ENCODE results near the gene TMEM240. TPM values are rescaled to one million over a fixed set of nuclear protein-coding genes. Genes with fewer than 3 reads are reported as not detected.

TMEM240 gene
- total RNA-seq (0.66 and 1.8 TPM in 2 replicates), polyA plus RNA-seq (0.28 and 0.40 TPM in 2 replicates), polyA minus RNA-seq (not detected in 2 replicates)
- total RNA-seq (2013) = 0.16 TPM

DNA sequence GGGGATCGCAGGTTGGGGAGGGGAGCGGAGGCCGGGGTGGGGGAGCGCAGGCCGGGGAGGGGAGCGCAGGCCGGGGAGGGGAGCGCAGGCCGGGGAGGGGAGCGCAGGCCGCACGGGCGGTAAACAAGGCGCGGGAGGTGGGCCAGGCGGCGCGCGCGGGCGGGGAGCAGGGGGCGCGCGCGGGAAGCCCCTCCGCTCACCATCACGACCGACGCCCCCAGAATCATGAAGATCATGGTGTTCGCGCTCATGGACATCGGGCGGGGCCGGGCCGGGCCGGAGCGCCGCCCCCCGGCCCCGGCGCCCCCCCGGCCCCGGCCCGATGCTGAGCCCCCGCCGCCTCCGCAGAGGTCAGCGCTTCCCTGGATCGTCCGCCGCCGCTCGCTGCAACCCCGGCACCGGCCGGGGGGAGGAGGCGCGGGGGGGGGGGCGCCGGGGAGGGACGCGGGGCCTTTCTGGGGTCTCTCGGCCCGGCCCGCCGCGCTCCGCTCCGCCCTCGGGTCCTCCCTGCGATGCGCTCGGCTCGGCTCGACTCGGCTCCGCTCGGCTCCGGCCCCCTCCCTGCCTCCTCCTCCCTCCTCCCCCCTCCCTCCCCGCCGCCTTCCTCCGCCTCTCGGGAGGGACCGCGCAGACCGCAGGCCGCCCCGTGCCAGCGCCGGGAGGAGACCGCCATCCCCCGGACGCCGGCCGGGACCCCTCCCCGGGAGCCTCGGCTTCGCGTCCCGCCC lies at the start of gene TMEM240:
Gene TMEM240 (minus strand): TSS at position 535 of the 728 bp plus-strand sequence. CDS start 278 bp downstream, at position 257.
- Mint-ChIP-seq H3K27me3 (peaks cover 3% of the 10 kb centered on the region), H3K9me3 (ENCODE audit: insufficient read depth) (no peaks in the 10 kb centered on the region), H3K27ac (peak within 1 kb of the TSS; percentile 26), H3K4me3 (peak within 1 kb of the TSS; percentile 78), H3K4me1 (peaks cover 7% of the 10 kb centered on the region)
- intact Hi-C loops (cut with micrococcal nuclease) = no loop called here
- ATAC-seq (ENCODE audit: low read depth) = peak; percentile 65
- DNase-seq = no peak
- H3K27ac ChIP-seq (ENCODE audit: low read length in 2 of 2) = no peak within 1 kb of the TSS
- peaks cover 42% of the 10 kb centered on the region for H3K79me2 ChIP-seq (ENCODE audit: control insufficient read depth, insufficient read depth, low read length)
- H3K4me2 ChIP-seq (replicated peaks; ENCODE audit: low read depth, low read length, poor library complexity, severe bottlenecking) = peak within 1 kb of the TSS; percentile 84
- TF ChIP-seq EZH2 (IDR thresholded peaks at IDR 0.05; ENCODE audit: borderline replicate concordance, insufficient read depth, low read depth, low read length, poor library complexity, severe bottlenecking) = no peak
- TF ChIP-seq, protein P1, sequence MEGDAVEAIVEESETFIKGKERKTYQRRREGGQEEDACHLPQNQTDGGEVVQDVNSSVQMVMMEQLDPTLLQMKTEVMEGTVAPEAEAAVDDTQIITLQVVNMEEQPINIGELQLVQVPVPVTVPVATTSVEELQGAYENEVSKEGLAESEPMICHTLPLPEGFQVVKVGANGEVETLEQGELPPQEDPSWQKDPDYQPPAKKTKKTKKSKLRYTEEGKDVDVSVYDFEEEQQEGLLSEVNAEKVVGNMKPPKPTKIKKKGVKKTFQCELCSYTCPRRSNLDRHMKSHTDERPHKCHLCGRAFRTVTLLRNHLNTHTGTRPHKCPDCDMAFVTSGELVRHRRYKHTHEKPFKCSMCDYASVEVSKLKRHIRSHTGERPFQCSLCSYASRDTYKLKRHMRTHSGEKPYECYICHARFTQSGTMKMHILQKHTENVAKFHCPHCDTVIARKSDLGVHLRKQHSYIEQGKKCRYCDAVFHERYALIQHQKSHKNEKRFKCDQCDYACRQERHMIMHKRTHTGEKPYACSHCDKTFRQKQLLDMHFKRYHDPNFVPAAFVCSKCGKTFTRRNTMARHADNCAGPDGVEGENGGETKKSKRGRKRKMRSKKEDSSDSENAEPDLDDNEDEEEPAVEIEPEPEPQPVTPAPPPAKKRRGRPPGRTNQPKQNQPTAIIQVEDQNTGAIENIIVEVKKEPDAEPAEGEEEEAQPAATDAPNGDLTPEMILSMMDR (IDR thresholded peaks at IDR 0.05) = no peak
- peaks cover 0 to 7% (median 1%) of the 10 kb centered on the region in 4 experiments for H3K27me3 ChIP-seq (replicated peaks in 1 of 4; ENCODE audit: control extremely low read depth in 1 of 4, control insufficient read depth in 3 of 4, insufficient read depth in 4 of 4, low read length in 3 of 4)
- no peak within 1 kb of the TSS for H2AFZ ChIP-seq (ENCODE audit: insufficient read depth, low read depth, low read length, poor library complexity, severe bottlenecking)
- ChIA-PET POLR2A (no interaction called here), CTCF (interaction anchor here (1.2 kb wide), 1 partner anchor 366 kb away, joined by 3 read pairs; no protein-coding TSS in a partner anchor)
- peaks cover 0 to 20% of the 10 kb centered on the region in 2 experiments for H3K36me3 ChIP-seq (replicated peaks in 1 of 2; ENCODE audit: control extremely low read depth in 1 of 2, control insufficient read depth in 1 of 2, extremely low read depth in 1 of 2, insufficient read depth in 2 of 2, low read length in 1 of 2)
- H3K9ac ChIP-seq (ENCODE audit: low read length) = peak within 1 kb of the TSS; percentile 45
- no peaks in the 10 kb centered on the region for H3K9me3 ChIP-seq (ENCODE audit: control extremely low read depth in 1 of 3, control insufficient read depth in 2 of 3, insufficient read depth in 1 of 3, low read length in 2 of 3)
- peak within 1 kb of the TSS in 4 of 5 experiments; percentile 13 to 46 (median 36) for H3K4me3 ChIP-seq (ENCODE audit: control extremely low read depth in 1 of 5, extremely low read depth in 1 of 5, insufficient read depth in 1 of 5, low read depth in 2 of 5, low read length in 4 of 5)
- 2% methylated on average over 79 of the region's 100 CpGs for WGBS (ENCODE audit: insufficient coverage)
- peaks cover 22% of the 10 kb centered on the region for H4K20me1 ChIP-seq (ENCODE audit: control insufficient read depth, insufficient read depth, low read length, poor library complexity, severe bottlenecking)
- H3K4me1 ChIP-seq (ENCODE audit: control insufficient read depth in 2 of 2, insufficient read depth in 2 of 2, low read length in 2 of 2) = peaks cover 6 to 11% of the 10 kb centered on the region in 2 donors

DNA sequence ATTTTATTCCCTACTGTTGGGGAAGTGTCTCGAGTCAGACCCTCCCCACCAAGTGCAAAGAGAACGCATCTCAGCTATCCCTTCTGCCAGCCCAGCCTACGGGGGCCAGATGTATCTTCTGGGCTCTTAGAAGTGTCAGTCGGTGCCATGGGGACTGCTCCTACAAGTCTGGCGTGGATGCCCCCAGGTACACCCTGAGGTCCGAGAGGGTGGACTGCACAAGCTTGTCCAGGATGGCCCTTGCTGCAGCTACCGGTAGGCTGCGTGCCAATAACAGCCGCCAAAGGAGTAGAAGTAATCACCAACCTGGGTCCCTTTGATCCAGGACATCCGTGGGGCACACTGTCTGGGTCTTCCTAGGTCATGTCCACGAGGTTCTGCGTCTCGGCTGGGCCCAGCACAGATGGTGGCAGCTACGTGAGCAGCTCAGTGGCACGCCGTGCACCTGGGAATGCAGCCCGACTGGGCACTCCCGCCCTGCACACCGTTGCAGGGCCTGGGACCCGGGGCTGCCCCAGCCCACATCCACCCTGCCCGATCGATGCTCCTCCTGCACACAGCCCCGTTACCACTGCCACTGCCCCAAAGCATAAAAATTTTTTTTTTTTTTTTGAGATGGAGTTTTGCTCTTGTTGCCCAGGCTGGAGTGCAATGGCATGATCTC lies 43.1 kb upstream of the TMEM240 start:
- no peaks in the 10 kb centered on the region for H3K9me3 ChIP-seq (ENCODE audit: control extremely low read depth in 1 of 3, control insufficient read depth in 2 of 3, insufficient read depth in 1 of 3, low read length in 2 of 3)
- no peak overlapping the region for H3K27ac Mint-ChIP-seq
- no peaks in the 10 kb centered on the region for H3K9me3 Mint-ChIP-seq (ENCODE audit: insufficient read depth)
- peaks cover 0 to 16% (median 3%) of the 10 kb centered on the region in 4 experiments for H3K27me3 ChIP-seq (replicated peaks in 1 of 4; ENCODE audit: control extremely low read depth in 1 of 4, control insufficient read depth in 3 of 4, insufficient read depth in 4 of 4, low read length in 3 of 4)
- no peaks in the 10 kb centered on the region for H3K79me2 ChIP-seq (ENCODE audit: control insufficient read depth, insufficient read depth, low read length)
- peaks cover 18% of the 10 kb centered on the region for H3K27me3 Mint-ChIP-seq
- no peak overlapping the region for H3K4me3 Mint-ChIP-seq
- H3K4me2 ChIP-seq (replicated peaks; ENCODE audit: low read depth, low read length, poor library complexity, severe bottlenecking) = no peak overlapping the region
- 89% methylated on average over 18 of the region's 23 CpGs for WGBS (ENCODE audit: insufficient coverage)
- no peaks in the 10 kb centered on the region for H3K4me1 ChIP-seq (ENCODE audit: control insufficient read depth in 2 of 2, insufficient read depth in 2 of 2, low read length in 2 of 2)
- H2AFZ ChIP-seq (ENCODE audit: insufficient read depth, low read depth, low read length, poor library complexity, severe bottlenecking) = no peak overlapping the region
- no peak for TF ChIP-seq EZH2 (IDR thresholded peaks at IDR 0.05; ENCODE audit: borderline replicate concordance, insufficient read depth, low read depth, low read length, poor library complexity, severe bottlenecking)
- TF ChIP-seq, protein P1 (IDR thresholded peaks at IDR 0.05) = no peak
- H4K20me1 ChIP-seq (ENCODE audit: control insufficient read depth, insufficient read depth, low read length, poor library complexity, severe bottlenecking) = no peaks in the 10 kb centered on the region
- no peaks in the 10 kb centered on the region for H3K36me3 ChIP-seq (replicated peaks in 1 of 2; ENCODE audit: control extremely low read depth in 1 of 2, control insufficient read depth in 1 of 2, extremely low read depth in 1 of 2, insufficient read depth in 2 of 2, low read length in 1 of 2)
- intact Hi-C loops (cut with micrococcal nuclease) = no loop called here
- H3K4me1 Mint-ChIP-seq = no peaks in the 10 kb centered on the region
- no peak for ATAC-seq (ENCODE audit: low read depth)
- ChIA-PET CTCF (no interaction called here), POLR2A (no interaction called here)
- DNase-seq = no peak
- H3K27ac ChIP-seq (ENCODE audit: low read length in 2 of 2) = no peak overlapping the region
- H3K9ac ChIP-seq (ENCODE audit: low read length) = no peak overlapping the region
- no peak overlapping the region for H3K4me3 ChIP-seq (ENCODE audit: control extremely low read depth in 1 of 5, extremely low read depth in 1 of 5, insufficient read depth in 1 of 5, low read depth in 2 of 5, low read length in 4 of 5)
